ENCODE data around the gene MKKS. TPM values are rescaled to one million over a fixed set of nuclear protein-coding genes. Genes with fewer than 3 reads are reported as not detected.

Gene MKKS
- total RNA-seq, 1 donor from 2014 or later, result 36.3 TPM

DNA sequence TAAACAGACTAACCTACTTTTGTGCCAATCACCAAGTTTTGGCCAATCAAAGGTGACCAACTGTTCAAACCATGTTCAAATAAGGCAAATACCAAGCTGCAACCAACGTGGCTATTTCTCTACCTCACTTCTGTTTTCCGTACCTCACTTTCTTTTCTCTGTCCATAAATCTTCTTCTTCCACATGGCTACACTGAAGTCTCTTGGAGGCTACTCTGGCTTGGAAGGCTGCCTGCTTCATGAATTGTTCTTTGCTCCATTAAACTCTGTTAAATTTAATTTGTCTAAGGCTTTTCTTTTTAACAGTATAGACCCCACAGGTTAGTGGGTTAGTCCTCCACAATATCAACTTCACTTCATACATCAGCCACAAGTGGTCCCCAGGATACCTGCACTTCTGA lies 58.8 kb downstream of the MKKS start:
- no peak overlapping the region for H3K4me3 Mint-ChIP-seq
- no peaks in the 10 kb centered on the region for H3K9me3 ChIP-seq (ENCODE audit: low read depth)
- no peak overlapping the region for H3K4me3 ChIP-seq
- H3K27me3 ChIP-seq, result no peaks in the 10 kb centered on the region
- H3K27ac ChIP-seq, result no peak overlapping the region
- no peak overlapping the region for H3K9ac ChIP-seq
- no peaks in the 10 kb centered on the region for H3K36me3 ChIP-seq
- no peaks in the 10 kb centered on the region for H3K4me1 ChIP-seq
- no peak overlapping the region for H3K4me2 ChIP-seq
- no peak overlapping the region for H2AFZ ChIP-seq (replicated peaks)
- no peak for DNase-seq (ENCODE audit: low spot score)
- H3K9me3 Mint-ChIP-seq, result peaks cover 12% of the 10 kb centered on the region
- no peak overlapping the region for H3K27ac Mint-ChIP-seq
- H3K4me1 Mint-ChIP-seq, result peaks cover 2% of the 10 kb centered on the region
- H3K36me3 Mint-ChIP-seq, result peaks cover 4% of the 10 kb centered on the region
- no peaks in the 10 kb centered on the region for H3K79me2 ChIP-seq (ENCODE audit: low read depth)
- TF ChIP-seq, protein P1, sequence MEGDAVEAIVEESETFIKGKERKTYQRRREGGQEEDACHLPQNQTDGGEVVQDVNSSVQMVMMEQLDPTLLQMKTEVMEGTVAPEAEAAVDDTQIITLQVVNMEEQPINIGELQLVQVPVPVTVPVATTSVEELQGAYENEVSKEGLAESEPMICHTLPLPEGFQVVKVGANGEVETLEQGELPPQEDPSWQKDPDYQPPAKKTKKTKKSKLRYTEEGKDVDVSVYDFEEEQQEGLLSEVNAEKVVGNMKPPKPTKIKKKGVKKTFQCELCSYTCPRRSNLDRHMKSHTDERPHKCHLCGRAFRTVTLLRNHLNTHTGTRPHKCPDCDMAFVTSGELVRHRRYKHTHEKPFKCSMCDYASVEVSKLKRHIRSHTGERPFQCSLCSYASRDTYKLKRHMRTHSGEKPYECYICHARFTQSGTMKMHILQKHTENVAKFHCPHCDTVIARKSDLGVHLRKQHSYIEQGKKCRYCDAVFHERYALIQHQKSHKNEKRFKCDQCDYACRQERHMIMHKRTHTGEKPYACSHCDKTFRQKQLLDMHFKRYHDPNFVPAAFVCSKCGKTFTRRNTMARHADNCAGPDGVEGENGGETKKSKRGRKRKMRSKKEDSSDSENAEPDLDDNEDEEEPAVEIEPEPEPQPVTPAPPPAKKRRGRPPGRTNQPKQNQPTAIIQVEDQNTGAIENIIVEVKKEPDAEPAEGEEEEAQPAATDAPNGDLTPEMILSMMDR (IDR thresholded peaks at IDR 0.05), result no peak
- TF ChIP-seq EZH2phosphoT487 (IDR thresholded peaks at IDR 0.05) (no peak), EZH2 (IDR thresholded peaks at IDR 0.05) (no peak)
- H3F3A ChIP-seq (ENCODE audit: low read depth), result no peaks in the 10 kb centered on the region
- peaks cover 4% of the 10 kb centered on the region for H3K27me3 Mint-ChIP-seq (ENCODE audit: insufficient read depth, low read depth)
- no peaks in the 10 kb centered on the region for H4K20me1 ChIP-seq (ENCODE audit: low read depth)

DNA sequence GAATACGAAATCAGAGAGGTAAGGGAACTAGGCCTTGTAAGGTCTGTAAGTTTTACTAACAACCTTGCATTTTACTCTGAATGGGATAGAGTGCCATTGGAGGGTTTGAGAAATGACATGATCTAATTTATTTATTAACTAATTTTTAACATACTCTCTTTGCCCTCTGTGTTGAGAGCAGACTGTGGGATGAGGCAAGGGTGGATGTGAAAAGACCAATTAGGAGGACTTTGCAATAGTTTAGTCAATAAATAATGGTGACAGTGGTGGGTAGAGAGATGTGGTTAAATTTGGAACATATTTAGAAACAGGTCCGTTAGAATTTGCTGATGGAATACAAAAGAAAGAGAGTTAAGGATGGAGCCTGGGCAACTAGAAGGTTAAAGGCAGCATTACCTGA lies 60.0 kb downstream of the MKKS start:
- Histone ChIP-seq H4K20me1 (ENCODE audit: low read depth) (no peaks in the 10 kb centered on the region), H3K4me1 (no peaks in the 10 kb centered on the region), H3K4me3 (no peak overlapping the region), H3K27ac (no peak overlapping the region), H3K79me2 (ENCODE audit: low read depth) (no peaks in the 10 kb centered on the region), H3K9ac (no peak overlapping the region), H3K36me3 (no peaks in the 10 kb centered on the region), H3F3A (ENCODE audit: low read depth) (no peaks in the 10 kb centered on the region), H3K4me2 (no peak overlapping the region), H3K9me3 (ENCODE audit: low read depth) (no peaks in the 10 kb centered on the region), H2AFZ (replicated peaks) (no peak overlapping the region), H3K27me3 (no peaks in the 10 kb centered on the region)
- H3K27ac Mint-ChIP-seq, result no peak overlapping the region
- DNase-seq (ENCODE audit: low spot score), result no peak
- H3K9me3 Mint-ChIP-seq, result peaks cover 12% of the 10 kb centered on the region
- H3K36me3 Mint-ChIP-seq, result peaks cover 4% of the 10 kb centered on the region
- H3K27me3 Mint-ChIP-seq (ENCODE audit: insufficient read depth, low read depth), result peaks cover 6% of the 10 kb centered on the region
- H3K4me3 Mint-ChIP-seq, result no peak overlapping the region
- H3K4me1 Mint-ChIP-seq, result peaks cover 7% of the 10 kb centered on the region
- TF ChIP-seq EZH2phosphoT487 (IDR thresholded peaks at IDR 0.05), result no peak
- TF ChIP-seq EZH2 (IDR thresholded peaks at IDR 0.05), result no peak
- TF ChIP-seq, protein P1 (IDR thresholded peaks at IDR 0.05), result no peak

DNA sequence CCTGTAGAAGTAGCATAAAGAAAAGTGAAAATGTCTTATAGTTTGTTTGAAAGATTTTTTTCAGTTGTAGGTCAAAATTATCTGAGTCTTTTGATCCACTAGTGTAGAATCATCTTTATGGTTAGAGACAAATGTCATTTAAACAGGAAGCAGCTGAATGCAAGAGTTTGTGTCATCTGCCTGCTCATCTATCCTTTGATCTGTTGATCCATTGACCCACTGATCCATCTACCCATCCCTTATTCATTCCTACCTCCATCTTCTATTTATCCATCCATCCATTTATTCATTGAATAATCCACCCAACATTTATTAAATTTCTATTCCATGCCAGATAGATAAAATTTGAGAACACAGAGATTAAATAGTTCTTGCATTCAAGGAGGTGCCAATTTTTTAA lies 62.6 kb downstream of the MKKS start:
- peaks cover 8% of the 10 kb centered on the region for H3K27me3 Mint-ChIP-seq (ENCODE audit: insufficient read depth, low read depth)
- peaks cover 8% of the 10 kb centered on the region for H3K4me1 Mint-ChIP-seq
- H3F3A ChIP-seq (ENCODE audit: low read depth), result no peaks in the 10 kb centered on the region

More for the DNA sequence above, 62.6 kb downstream of the MKKS start:
- H3K27ac ChIP-seq, result no peak overlapping the region
- Mint-ChIP-seq H3K9me3 (peaks cover 9% of the 10 kb centered on the region), H3K27ac (no peak overlapping the region), H3K4me3 (no peak overlapping the region), H3K36me3 (peaks cover 4% of the 10 kb centered on the region)
- H3K4me2 ChIP-seq, result no peak overlapping the region
- no peaks in the 10 kb centered on the region for H3K79me2 ChIP-seq (ENCODE audit: low read depth)
- H4K20me1 ChIP-seq (ENCODE audit: low read depth), result no peaks in the 10 kb centered on the region
- H3K4me3 ChIP-seq, result no peak overlapping the region
- no peak overlapping the region for H2AFZ ChIP-seq (replicated peaks)
- no peaks in the 10 kb centered on the region for H3K4me1 ChIP-seq
- no peak overlapping the region for H3K9ac ChIP-seq
- no peak for TF ChIP-seq EZH2 (IDR thresholded peaks at IDR 0.05)
- no peak for TF ChIP-seq EZH2phosphoT487 (IDR thresholded peaks at IDR 0.05)
- TF ChIP-seq, protein P1 (IDR thresholded peaks at IDR 0.05), result no peak
- H3K9me3 ChIP-seq (ENCODE audit: low read depth), result no peaks in the 10 kb centered on the region
- no peak for DNase-seq (ENCODE audit: low spot score)
- H3K36me3 ChIP-seq, result no peaks in the 10 kb centered on the region
- H3K27me3 ChIP-seq, result no peaks in the 10 kb centered on the region
